RCC 7860 (cell line): ENCODE data around the gene MEPE.
A peak's percentile ranks its signal among the peaks of the same experiment; 100 is the strongest.
"Not testable (repeated sequence)": the region's sequence is repeated elsewhere in the genome, so short reads cannot be mapped to it uniquely, and the experiment has no call there.

Experiments used
- DNase-seq: peaks from one replicate; pipeline ENCODE4 v3.0.0-alpha.2; 2015; ENCODE audit warnings: low spot score
- FAIRE-seq: peaks from 2 replicates; lab custom pipeline; 2012; peaks lifted over from hg19 to GRCh38; lab: Jason Lieb, UNC

The MEPE gene

DNA sequence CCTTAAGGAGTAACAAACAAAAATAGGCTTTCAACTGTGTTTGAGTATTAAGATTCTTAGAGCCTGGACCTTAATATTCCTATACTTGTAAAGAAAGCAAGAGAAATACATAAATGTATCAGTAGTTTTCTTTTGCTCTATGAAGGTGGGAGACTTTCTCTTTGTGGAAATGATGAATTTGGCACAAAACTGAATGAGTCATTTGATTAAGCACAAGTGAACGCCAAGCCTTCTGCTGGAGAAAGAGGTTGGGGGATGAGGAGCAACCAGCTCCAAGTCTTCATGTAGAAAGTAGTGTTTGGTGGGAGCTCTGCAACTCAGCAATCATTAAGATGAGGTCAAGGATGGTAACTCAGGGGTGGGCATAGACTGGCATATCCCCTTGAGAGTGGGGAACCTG lies 49.6 kb downstream of the MEPE start:
- DNase-seq (no peak), FAIRE-seq (no peak)

DNA sequence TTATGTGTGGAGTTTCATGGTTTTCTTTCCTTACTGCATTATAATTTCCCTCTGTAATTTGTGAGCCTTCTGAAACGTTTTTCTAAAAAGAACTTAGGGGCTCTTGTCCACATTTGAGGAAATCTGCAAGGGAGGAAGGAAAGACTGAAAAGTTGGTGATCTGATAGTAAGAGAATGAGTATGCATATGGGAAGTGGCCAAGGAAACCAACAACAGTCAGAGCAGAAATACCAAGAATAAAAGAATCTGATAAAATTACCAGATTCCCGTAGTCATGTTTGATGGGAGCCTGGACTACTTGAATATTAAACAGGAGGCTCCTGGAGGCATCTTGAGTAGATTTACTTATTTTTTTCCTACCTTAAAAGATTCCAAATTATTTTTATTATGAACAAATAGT lies 50.1 kb downstream of the MEPE start:
- FAIRE-seq, result no peak

DNA sequence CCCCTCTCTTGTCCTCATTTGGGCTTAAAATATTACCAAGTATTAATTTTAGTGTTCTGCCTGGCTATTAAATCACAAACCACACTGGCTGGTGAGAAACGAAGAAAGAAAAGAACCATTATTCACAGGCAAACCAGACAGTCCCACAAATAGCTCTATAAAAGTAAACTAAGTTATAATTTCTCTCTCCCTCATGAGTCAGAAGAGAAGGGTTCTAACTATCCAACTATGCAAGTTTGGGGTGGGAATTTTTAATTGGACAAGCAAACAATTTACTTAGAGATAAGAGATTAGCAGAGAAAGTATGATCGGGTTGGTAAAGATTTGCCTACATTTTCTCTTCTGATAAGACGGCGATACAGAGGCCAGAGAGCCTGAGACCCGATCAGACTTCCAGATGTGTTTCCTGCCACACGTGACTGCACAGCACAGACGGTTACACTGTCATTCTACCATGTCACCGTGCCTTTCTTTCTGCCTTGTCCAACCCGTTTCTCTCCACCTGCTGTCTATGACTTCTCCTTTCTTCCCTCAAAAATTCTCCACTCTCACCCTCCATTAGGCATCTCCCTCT lies 52.3 kb downstream of the MEPE start:
- no peak for DNase-seq

More for the DNA sequence above, 50.1 kb downstream of the MEPE start:
- DNase-seq, result no peak

DNA sequence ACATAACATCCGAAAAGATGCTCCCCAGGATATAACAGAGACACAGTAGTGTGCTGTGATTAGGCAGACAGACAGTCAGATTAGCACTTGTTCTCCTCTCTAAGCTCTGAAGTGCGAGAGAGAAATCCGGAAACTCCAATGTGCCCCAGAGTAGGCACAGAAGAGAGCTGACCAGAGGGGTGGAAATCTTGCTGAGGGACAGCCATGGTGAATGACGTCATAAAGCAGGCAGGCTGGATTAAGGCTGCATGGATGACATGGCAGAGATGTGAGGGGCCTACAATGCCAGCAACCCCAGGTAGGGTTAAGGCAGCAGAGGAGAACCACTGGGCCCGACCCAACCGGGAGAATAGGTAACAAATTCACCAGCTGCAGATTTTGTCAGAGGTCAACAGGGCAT lies 53.3 kb downstream of the MEPE start:
- DNase-seq (no peak), FAIRE-seq (no peak)

More for the DNA sequence above, 52.3 kb downstream of the MEPE start:
- FAIRE-seq, result no peak

DNA sequence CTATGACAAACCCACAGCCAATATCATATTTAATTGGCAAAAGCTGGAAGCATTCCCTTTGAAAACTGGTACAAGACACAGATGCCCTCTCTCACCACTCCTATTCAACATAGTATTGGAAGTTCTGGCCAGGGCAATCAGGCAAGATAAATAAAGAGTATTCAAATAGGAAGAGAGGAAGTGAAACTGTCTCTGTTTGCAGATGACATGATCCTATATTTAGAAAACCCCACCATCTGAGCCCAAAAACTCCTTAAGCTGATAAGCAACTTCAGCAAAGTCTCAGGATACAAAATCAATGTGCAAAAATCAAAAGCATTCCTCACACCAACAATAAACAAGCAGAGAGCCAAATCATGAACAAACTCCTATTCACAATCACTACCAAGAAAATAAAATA lies 58.0 kb downstream of the MEPE start:
- not testable (repeated sequence) for DNase-seq, FAIRE-seq

DNA sequence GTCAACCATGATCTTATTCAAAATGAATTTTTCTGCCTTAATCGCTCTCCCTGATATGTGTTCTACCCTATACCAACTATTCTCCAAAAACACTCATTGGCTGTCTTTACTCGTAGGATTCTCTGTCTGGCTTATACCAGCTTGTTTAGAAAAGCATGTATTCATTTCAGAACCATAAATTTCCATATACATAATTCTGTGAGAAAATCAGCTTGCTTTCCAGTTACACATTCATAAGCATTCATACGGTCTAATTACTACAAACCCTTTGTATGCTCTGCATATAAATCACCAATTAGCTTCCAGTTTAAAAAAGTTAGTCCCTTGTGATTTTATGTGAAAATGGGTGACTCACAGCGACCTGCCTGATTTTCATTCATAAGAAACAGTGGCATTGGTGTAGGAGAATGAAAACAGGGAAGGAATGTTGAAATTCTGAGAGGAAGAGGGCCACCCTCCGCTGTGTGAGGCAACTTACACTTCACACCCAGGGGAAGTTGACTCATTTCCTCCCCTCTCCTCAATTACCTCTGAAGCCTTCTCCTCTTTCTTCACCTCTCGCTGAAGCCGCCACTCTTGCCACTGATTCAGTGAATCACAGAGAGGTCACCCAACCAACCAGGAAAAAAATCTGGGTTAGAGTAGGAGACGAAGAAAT lies 63.3 kb downstream of the MEPE start:
- FAIRE-seq (peak; percentile 86), DNase-seq (peak; percentile 74)
